ENCODE results near the gene PPP3CA.

PPP3CA gene

GRCh38 chr4:101329592-101329991 is 17.7 kb downstream of the PPP3CA start:
- no peak for DNase-seq

GRCh38 chr4:101328063-101328602 is 19.2 kb downstream of the PPP3CA start:
- no peak for DNase-seq

GRCh38 chr4:101326576-101326975 is 20.8 kb downstream of the PPP3CA start:
- DNase-seq, result no peak

GRCh38 chr4:101322743-101323142 is 24.6 kb downstream of the PPP3CA start:
- DNase-seq, result no peak

GRCh38 chr4:101321481-101322042 is 25.8 kb downstream of the PPP3CA start:
- no peak for DNase-seq

- no peak for DNase-seq
Observed at GRCh38 chr4:101315786-101316185, 31.5 kb downstream of the PPP3CA start.

GRCh38 chr4:101315041-101315440 is 32.3 kb downstream of the PPP3CA start:
- no peak for DNase-seq

GRCh38 chr4:101309925-101310324 is 37.4 kb downstream of the PPP3CA start:
- no peak for DNase-seq

- DNase-seq, result no peak
Observed at GRCh38 chr4:101307899-101308298, 39.4 kb downstream of the PPP3CA start.

- DNase-seq, result no peak
Observed at GRCh38 chr4:101306764-101307615, 40.3 kb downstream of the PPP3CA start.

- DNase-seq, result no peak
Observed at GRCh38 chr4:101306225-101306624, 41.1 kb downstream of the PPP3CA start.

GRCh38 chr4:101304916-101305315 is 42.4 kb downstream of the PPP3CA start:
- peak; percentile 10 for DNase-seq

- DNase-seq, result no peak
Observed at GRCh38 chr4:101299899-101300540, 47.3 kb downstream of the PPP3CA start.

- DNase-seq, result no peak
Observed at GRCh38 chr4:101299021-101299420, 48.3 kb downstream of the PPP3CA start.

GRCh38 chr4:101295691-101296090 is 51.6 kb downstream of the PPP3CA start:
- DNase-seq, result no peak

- DNase-seq, result no peak
Observed at GRCh38 chr4:101294597-101294996, 52.7 kb downstream of the PPP3CA start.

GRCh38 chr4:101292901-101293300 is 54.4 kb downstream of the PPP3CA start:
- no peak for DNase-seq

- no peak for DNase-seq
Observed at GRCh38 chr4:101292214-101292613, 55.1 kb downstream of the PPP3CA start.

GRCh38 chr4:101291198-101291597 is 56.1 kb downstream of the PPP3CA start:
- no peak for DNase-seq

- DNase-seq, result no peak
Observed at GRCh38 chr4:101290654-101291053, 56.7 kb downstream of the PPP3CA start.

GRCh38 chr4:101289306-101289705 is 58.0 kb downstream of the PPP3CA start:
- no peak for DNase-seq

GRCh38 chr4:101288365-101289145 is 58.8 kb downstream of the PPP3CA start:
- DNase-seq, result no peak

- DNase-seq, result no peak
Observed at GRCh38 chr4:101287324-101287723, 60.0 kb downstream of the PPP3CA start.
